GM13976 (cell line): ENCODE measurements around the gene GCNT1.
"Not testable (repeated sequence)": the region's sequence is repeated elsewhere in the genome, so short reads cannot be mapped to it uniquely, and the experiment has no call there.

ENCODE experiments used
- DNase-seq: peaks from one replicate; pipeline ENCODE4 v3.0.0; 2012; ENCODE audit warnings: low spot score
- CTCF ChIP-seq: IDR thresholded peaks from 2 replicates; pipeline ENCODE4 v1.5.1; 2012; ENCODE audit warnings: borderline replicate concordance, mild to moderate bottlenecking; ENCODE audit not compliant: insufficient read depth; ENCODE audit errors: extremely low read depth, missing control alignments, control extremely low read depth
- in situ Hi-C: fragments of 300-500 bp; cut with MboI; formaldehyde crosslinking; loops from one replicate; pipeline ENCODE4 v1.12.0; 2022; ENCODE audit warnings: low sequenced_read_pairs, mixed read lengths, inconsistent platforms; ENCODE audit not compliant: unreplicated experiment

The GCNT1 gene

GRCh38 chr9:76531231-76531780 lies 72.3 kb downstream of the GCNT1 start:
- in situ Hi-C loops, result no loop called here
- TF ChIP-seq CTCF, result no peak
- DNase-seq, result no peak

- in situ Hi-C loops, DNase-seq: not testable (repeated sequence)
Measured at GRCh38 chr9:76532877-76533276, 73.9 kb downstream of the GCNT1 start.

GRCh38 chr9:76534026-76534425 lies 75.0 kb downstream of the GCNT1 start:
- no peak for DNase-seq
- in situ Hi-C loops, result no loop called here
- no peak for TF ChIP-seq CTCF

- in situ Hi-C loops, result no loop called here
- TF ChIP-seq CTCF, result no peak
- no peak for DNase-seq
Measured at GRCh38 chr9:76537150-76537646, 78.2 kb downstream of the GCNT1 start.

GRCh38 chr9:76539180-76539579 lies 80.2 kb downstream of the GCNT1 start:
- no peak for DNase-seq
- in situ Hi-C loops, result no loop called here
- TF ChIP-seq CTCF, result no peak

- DNase-seq, result no peak
- TF ChIP-seq CTCF, result no peak
- in situ Hi-C loops, result no loop called here
Measured at GRCh38 chr9:76542360-76542759, 83.4 kb downstream of the GCNT1 start.

GRCh38 chr9:76545191-76545590 lies 86.2 kb downstream of the GCNT1 start:
- no peak for DNase-seq
- in situ Hi-C loops, result no loop called here
- TF ChIP-seq CTCF, result no peak
